Suprapubic skin (tissue), 4 donors: Measurements from ENCODE around the gene NCAPD2.

Experiments used
- CTCF ChIP-seq, 2 donors: fragments of 200-600 bp in 1 of 2; fragments of 450-650 bp in 1 of 2; sonication (generic) in 1 of 2; IDR thresholded peaks; one replicate each; pipeline ENCODE4 v1.5.1; 2016 to 2019; ENCODE audit warnings: antibody characterized with exemption in 2 of 2, mild to moderate bottlenecking in 1 of 2, moderate library complexity in 1 of 2
- EP300 ChIP-seq: sonication (generic); formaldehyde crosslinking; IDR thresholded peaks from one replicate; pipeline ENCODE4 v1.6.1; 2017; ENCODE audit warnings: antibody characterized with exemption
- POLR2A ChIP-seq, 2 donors: fragments of 450-650 bp; IDR thresholded peaks; one replicate each; pipeline ENCODE4 v1.6.1; 2017; ENCODE audit warnings: antibody characterized with exemption in 2 of 2, mild to moderate bottlenecking in 2 of 2, moderate library complexity in 2 of 2
- POLR2AphosphoS5 ChIP-seq, 3 donors: sonication (generic); formaldehyde crosslinking; IDR thresholded peaks; one replicate each; pipeline ENCODE4 v1.6.1; 2017; ENCODE audit warnings: antibody characterized with exemption in 3 of 3

DNA sequence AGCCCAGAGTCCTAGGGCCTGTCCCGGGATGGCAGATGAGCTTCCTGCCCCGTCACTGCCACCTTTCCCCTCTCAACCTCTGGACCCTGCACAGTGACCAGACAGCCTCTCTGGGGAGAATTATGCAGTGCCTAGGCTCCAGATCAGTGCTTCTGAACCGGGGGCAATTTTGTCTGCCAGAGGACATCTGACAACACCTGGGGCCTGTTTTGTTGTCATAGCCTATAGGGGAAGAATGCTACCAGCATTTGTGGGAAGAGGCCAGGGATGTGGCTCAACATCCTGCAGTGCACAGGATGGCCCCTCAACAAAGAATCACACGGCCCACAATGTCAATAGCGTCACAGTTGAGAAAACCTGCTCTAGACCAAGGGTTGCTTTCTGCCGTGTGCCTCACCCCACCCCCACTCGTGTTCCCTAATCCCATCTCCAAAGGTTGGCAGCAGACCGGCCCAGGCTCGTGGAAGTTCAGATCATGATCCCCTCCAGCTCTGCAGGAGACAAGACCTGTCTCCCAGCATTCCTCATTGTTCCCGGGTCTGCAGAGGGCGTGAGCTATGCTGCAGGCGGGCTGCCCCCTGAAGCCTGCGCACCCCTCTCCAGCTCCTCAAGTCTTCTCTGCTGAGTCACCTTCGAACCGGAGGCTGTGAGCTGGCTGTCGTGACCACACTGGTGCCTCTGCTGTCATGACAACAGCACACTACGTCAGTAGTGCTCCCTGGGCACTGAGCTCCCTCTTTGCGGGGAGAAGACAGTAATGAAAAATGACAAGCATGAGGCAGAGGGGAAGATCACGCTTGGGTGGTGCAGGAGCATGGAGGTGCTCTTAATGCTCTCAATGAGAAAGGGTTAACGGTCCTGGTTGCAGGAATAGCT is 38.4 kb downstream of the NCAPD2 start:
- no peak for TF ChIP-seq POLR2A (IDR thresholded peaks at IDR 0.05)
- no peak for TF ChIP-seq CTCF (IDR thresholded peaks at IDR 0.05)
- no peak for TF ChIP-seq EP300
- no peak for TF ChIP-seq POLR2AphosphoS5 (IDR thresholded peaks at IDR 0.05)
